Myocyte (in vitro differentiated cells): ENCODE results near the gene FLYWCH1. TPM values are rescaled to one million over a fixed set of nuclear protein-coding genes. Genes with fewer than 3 reads are reported as not detected.

ENCODE experiments used
- DNase-seq: peaks from one replicate; pipeline ENCODE4 v3.0.0-alpha.2; 2012; ENCODE audit warnings: low read depth
- total RNA-seq: library from RNA; depleted of rRNA; stranded (reverse); fragments of >200 nt; gene quantifications from 2 replicates; pipeline ENCODE4 v1.2.3, GENCODE V29; 2014

Gene FLYWCH1
- total RNA-seq, 1 donor from 2014 or later = 36.9 TPM

DNA sequence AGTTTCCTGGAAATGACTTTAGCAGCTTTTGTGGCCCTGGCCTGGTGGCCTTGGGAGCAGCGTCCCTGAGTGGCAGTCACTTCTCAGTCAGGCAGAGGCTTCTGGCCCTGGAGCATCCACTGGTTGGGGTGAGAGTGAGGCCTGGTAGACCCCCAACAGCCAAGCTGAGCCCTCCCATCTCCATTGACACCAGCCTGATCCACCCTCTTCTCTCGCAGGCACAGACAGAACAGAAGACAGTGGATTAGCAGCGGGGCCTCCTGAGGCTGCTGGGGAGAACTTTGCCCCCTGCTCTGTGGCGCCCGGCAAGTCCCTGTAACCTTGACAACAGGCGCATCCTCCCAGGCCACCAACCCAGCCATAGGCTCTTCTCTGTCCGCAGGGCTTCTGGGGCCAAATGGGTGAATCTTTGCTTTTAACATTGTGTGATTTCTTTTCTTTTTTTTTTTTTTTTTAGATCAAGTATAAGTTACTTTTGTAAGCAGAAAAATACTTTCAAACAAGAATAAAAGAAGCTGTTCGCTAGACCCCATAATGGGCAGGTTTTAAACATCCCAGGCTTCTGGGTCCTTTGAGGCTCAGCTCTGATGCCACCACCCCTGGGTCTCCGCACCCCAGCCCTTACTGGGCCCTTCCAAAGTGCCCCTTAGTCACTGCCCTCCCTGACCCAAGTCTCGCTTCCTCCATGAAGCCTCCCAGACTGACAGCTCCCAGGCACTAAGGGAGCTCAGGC is 12.7 kb upstream of the FLYWCH1 start:
- no peak for DNase-seq

DNA sequence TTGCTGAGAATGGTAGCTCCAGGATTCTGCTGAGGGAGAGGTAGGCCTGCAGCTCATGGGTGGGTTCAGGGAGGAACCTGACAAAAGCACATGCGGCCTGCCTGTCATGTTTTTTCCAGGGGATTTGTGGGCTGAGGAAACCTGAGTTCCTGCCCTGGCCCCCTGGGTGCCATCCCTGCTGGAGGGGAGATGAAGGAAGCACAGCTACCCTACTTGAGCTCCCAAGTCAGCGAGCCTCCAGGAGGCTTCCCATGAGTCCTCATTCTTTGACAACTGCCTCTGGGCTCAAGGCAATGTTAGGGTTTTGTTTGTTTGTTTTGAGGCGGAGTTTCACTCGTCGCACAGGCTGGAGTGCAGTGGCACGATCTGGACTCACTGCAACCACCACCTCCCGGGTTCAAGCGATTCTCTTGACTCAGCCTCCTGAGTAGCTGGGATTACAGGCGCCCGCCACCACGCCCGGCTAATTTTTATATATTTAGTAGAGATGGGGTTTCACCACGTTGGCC is 12.1 kb upstream of the FLYWCH1 start:
- DNase-seq = no peak

DNA sequence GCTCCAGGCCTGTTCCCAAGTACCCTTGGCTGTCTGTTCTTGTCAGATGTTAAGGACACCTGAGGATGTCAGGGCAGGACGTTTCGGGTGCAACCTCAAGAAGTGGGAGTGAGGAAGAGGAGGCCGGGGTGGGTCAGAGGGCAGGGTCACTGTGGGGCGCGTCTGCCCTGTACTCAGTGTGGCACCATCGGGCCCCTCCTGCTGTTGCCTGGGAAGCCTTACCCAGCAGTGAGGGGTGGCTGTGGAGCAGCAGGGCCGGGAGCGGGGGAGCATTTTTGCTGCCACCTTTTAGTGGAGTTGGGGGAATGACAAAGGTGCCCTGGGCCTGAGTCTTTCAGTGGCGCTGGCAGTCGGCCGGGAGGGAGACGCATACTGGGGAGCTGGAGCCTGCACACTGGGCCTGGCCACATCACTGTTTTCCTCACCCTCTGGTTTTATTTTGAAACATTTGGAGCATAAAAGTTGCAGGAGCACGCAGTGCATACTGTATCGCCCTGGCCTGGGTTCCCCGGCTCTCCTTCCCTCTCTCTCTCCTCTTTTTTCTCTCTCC is 11.1 kb upstream of the FLYWCH1 start:
- DNase-seq = no peak

DNA sequence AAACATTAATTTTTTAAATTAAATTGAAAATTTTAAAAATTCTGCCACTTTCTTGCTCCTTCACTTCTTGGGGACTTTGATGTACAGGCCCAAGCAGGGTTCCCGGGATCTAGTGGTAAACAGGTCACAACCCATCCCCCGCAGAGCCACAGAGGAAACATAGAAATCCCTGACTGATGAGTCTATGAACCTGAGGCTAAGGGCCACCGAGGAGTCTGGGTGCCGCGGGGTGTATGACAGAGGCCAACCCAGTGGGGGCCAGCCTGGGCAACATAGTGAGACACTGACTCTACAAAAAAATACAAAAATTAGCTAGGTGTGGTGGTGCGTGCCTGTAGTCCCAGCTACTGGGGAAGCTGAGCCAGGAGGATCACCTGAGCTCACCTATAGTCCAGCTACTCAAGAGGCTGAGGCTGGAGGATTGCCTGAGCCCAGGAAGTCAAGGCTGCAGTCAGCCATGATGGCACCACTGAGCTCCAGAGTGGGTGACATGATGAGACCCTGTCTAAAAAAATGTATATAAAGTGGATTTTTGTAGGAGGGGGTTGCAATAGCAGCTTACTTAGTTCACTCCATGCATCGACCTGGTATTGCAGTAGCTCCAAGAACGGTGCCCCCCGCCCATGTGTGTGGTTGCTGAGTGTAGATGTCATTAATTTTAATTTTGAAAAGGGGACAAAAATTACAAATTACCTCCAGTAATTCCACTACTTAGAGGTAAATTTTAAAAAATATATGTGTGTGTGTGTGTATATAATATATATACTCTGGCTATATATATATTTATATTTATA is 9.2 kb upstream of the FLYWCH1 start:
- DNase-seq = no peak

DNA sequence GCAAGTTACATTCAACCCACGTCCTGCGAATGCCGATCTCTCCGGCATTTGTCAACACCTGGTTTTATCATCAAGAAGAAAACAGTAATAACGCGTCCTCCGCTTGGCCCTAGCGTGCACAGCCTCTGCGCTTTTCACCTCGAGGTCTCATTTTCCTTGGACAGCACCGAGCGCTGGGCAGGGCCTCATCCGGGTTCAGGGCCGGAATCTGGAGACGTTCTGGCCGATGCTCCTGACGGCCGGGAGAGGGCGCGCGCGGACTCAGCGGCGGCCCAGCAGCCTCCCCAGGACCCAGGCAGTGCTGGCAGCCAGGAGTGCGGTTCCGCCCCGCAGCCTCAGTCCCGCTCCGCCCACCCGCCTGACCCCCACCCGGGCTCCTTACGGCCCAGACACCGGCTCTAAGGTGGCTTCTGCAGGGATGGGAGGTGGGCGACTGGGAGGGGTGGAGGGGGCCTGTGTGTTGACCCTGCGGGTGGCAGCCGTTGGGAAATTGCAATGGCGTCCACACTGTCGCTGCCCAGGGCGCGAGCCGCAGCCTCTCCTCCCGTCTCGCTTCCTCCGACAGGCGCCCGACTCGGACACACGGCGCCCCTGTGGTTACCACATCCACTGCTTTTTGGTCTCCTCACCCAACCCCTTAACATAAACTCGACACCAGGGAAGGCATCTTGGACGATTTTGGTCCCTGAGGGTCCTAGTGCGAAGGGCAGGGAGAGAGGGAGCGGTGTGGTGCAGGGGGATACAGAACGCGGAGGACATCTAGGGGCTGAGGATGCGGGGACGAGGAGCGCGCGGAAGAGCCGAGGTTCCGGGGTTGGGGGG is 7.4 kb upstream of the FLYWCH1 start:
- peak; percentile 89 for DNase-seq

DNA sequence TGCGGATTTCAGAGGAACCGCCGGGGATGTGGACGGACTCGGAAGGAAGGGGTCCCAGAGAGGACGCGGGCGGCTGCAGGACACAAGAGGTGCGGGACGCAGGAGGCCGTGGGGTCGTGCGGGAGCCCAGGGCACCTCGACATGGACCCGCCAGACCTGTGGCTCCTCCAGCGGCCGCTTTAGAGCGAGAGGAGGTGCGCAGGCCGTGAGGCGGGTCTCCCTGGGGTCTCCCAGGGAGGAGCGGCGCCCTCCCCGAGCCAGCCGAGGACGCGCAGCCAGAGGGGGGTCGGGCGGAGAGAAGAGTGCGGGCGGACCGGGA is 6.8 kb upstream of the FLYWCH1 start:
- no peak for DNase-seq

DNA sequence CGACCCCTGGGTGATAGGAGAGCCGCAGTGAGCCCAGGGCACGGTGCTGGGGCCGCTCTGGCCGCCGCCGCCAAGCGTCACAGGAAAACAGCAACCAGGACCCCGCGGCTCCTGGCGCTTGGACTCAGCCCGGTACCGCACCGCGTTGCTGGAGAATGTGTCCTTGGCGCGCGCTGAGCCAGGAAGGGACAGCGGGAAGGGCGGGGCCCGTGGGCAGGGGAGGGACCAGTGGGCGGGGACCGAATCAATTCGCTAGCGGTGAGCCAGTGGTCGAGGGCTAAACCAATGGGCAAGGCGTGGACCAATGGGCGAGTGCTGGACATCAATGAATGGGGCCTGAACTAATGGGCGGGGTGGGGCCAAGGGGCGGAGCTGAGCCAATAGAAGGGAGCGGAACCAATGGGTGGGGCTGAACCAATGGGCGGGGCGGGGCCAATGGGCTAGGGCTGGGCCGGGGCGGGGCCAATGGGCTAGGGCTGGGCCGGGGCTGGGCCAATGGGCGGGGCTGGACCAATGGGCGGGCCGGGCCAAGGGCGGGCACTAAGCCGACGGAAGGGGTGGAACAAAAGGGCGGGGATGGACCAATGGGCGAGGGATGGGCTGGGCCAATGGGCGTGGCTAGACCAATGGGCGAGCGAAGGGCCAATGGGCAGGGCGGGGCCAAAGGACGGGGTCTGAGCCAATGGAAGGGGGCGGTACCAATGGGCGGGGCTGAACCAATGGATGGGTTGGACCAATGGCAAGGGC is 6.3 kb upstream of the FLYWCH1 start:
- DNase-seq = peak; percentile 100

DNA sequence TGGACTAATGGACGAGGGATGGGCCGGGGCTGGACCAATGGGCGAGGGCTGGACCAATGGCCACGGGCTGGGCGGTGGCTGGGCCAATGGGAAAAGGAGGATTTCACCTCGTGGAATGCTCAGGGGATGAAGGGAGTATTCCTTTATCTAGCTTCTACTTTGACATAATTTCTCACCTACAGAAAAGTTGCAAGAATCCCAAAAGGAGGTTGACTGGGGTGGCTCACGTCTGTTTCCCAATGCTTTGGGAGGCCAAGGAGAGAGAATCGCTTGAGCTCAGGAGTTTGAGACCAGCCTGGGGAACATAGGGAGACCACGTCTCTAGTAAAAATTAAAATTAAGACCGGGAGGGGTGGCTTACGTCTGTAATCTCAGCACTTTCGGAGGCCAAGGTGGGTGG is 5.7 kb upstream of the FLYWCH1 start:
- no peak for DNase-seq

DNA sequence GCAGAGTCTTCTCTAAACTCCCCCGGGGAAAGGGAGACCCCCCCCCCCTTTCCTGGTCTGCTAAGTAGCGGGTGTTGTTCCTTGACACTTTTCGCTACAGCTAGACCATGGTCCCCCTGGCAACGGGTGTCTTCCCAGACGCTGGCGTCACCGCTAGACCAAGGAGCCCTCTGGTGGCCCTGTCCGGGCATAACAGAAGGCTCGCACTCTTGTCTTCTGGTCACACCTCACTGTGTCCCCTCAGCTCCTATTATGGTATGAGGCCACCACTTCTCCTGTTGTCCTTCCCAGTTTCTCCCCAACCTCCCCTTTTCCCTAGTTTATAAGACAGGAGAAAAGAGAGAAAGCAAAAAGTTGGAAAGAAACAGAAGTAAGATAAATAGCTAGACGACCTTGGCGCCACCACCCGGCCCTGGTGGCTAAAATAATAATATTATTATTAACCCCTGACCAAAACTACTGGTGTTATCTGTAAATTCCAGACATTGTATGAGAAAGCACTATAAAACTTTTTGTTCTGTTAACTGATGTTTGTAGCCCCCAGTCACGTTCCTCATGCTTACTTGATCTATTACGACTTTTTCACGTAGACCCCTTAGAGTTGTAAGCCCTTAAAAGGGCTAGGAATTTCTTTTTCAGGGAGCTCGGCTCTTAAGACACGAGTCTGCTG is 4.5 kb upstream of the FLYWCH1 start:
- DNase-seq = peak; percentile 60

DNA sequence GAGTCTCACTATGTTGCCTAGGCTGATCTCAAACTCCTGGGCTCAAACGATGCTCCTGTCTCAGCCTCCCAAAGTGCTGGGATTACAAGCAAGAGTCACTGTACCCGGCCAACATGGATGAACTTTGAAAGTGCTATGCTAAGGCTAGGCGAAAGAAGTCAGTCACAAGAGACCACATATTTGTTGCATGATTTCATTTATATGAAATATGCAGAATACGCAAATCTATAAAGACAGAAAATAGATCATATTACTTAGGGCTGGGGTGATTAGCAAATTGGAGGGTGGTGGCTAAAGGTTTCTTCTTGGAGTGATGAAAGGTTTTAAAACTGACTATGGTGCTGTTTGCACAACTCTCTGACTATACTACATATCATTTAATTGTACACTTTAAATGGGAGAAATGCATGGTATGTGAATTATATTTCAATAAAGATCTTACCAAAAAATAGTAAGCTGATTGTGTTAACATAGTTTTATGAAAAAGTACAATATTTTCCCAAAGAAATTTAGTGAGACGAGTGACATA is 1.2 kb upstream of the FLYWCH1 start:
- DNase-seq = no peak

DNA sequence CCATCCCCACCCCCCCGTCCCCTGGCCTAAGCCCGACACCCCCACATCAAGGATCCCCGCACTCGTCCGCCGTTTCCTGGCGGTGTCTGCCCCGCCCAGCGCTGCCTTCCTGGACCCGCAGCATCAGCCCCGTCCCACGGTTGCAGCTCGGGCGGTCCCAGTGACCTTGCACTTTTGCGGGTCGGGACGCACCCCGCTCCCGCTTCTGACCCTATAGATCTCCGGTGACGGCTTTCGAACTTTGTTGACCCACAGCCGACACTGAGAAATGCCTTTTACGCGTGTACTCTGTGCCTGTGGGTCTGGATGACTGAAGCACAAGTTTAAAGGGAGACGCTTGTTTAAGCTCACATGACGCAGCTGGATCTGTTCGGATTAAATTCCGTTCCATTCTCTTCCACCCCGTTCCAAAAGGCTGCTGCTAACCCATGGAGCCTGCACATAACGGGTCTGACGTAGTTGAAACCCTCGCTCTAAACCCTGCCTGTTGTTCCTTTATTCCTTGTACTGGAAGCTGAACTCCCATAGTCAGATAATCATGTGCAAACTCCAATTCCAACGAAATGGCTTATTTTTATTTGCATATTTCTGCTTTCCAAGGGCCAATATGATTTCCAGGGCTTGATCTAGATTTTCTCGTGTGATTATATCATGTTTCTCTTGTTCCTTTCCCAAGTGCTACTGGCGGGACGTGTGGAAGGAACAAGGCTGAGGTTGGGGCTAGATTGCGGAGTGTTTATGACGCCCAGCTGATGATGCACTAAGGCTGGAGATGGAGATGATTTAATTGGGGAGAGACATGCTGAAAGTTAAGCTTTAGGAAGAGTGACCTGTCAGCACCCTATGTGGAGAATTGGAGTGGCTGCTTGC is 834 bp downstream of the FLYWCH1 start:
- DNase-seq = peak; percentile 63

DNA sequence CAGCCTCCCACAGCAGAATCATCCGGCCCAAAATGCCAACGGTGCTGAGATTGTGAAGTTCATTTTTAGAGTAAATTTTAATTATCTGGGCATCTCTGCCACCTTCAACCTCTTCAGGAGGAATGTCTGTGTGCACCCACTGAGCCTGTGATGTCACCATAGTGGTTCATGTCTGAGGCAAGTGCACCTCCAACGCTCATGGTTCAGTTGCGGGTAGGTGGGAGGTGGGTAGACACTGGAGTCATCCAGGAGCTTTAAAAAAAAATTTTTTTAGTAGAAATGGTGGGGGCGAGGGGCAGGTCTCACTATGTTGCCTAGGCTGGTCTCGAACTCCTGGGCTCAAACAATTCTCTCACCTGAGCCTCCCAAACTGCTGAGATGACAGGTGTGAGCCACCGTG is 1.9 kb downstream of the FLYWCH1 start:
- no peak for DNase-seq

DNA sequence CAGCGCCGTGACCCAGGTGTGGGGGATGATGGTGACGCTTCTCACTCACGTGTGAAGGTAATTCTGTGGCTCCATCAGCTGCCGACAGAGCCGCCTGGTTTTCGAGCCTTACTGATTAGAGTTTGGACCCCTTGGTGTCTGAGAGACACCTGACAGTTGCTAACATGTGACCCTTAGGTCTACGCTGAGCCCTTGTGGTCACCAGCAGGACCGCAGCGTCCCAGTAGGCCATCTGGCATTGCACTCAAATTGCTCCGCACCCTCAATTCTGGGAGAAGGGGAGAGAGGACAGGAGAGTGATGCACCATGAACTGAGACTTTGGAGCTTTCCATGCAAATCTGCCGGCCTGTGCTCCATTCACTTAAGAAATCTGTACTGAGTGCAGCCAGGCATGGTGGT is 2.5 kb downstream of the FLYWCH1 start:
- DNase-seq = no peak

DNA sequence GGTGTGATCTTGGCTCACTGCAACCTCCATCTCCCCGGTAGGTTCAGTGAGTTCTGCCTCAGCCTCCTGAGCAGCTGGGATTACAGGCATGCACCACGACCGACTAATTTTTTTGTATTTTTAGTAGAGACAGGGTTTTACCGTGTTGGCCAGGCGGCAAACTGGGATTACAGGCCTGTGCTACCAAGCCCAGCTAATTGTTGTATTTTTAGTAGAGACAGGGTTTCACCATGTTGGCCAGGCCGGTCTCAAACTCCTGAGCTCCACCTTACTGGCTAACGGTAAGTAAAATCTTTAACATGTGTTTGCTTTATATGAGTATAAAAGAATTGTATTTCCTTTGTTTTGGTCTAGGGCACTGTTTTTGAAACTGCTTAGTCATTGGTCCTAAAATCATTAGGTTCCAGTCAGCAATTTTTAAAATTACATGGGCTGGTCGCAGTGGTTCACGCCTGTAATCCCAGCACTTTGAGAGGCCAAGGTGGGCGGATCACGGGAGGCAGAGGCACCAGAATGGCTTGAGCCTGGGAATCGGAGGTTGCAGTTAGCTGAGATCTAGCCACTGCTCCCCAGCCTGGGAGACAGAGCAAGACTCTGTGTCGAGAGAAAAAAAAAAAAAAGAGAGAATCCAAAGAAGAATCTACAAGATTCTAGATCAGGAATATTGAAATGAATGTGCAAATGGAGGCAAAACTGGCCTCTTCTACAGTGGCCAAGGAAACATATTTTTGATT is 3.6 kb downstream of the FLYWCH1 start:
- DNase-seq = no peak

DNA sequence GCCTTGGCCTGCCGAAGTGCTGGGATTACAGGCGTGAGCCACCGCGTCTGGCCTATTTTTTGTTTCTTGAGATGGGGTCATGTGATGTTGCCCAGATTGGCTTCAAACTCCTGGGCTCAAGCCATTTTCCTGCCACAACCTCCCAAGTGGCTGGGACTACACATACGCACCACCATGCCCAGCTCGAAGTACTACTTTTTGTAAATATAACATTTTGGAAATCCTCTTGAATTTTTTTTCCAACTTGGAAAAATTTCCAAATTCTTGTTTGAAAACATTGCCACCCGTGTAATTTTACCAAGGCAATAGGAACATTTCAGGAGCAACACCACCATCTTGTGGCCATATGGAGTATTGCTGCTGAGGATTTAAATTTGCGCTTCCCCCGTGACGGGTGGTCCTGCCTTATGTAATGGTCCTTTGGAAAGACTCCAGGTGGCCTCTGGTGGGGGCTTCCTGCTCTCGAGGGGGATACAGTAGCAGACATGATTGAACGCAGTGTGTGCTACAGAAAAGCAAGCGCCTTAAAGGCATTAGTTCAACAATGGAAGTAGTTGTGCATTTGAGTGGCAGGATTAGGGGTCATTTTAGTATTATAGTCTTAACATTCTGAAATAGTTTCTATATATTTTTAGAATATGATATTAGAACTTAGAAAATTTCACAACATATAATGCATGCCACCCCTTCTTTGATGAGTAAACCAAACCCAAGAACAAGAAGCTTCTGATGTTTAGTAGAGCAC is 8.0 kb downstream of the FLYWCH1 start:
- DNase-seq = peak; percentile 79

DNA sequence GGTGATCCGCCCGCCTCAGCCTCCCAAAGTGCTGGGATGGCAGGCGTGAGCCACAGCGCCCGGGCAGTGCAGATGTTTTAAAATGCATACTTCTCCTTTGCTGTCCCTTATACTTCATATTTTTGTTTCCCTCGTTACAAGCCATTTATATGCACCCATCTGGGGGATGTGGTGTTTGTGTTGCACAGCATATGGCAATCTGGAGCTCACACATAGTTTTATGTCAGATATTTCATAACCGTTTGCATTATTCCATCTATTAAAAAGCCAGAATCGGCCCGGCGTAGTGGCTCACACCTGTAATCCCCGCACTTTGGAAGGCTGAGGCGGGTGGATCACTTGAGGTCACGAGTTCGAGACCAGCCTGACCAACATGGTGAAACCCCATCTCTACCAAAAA is 11.8 kb downstream of the FLYWCH1 start:
- no peak for DNase-seq

DNA sequence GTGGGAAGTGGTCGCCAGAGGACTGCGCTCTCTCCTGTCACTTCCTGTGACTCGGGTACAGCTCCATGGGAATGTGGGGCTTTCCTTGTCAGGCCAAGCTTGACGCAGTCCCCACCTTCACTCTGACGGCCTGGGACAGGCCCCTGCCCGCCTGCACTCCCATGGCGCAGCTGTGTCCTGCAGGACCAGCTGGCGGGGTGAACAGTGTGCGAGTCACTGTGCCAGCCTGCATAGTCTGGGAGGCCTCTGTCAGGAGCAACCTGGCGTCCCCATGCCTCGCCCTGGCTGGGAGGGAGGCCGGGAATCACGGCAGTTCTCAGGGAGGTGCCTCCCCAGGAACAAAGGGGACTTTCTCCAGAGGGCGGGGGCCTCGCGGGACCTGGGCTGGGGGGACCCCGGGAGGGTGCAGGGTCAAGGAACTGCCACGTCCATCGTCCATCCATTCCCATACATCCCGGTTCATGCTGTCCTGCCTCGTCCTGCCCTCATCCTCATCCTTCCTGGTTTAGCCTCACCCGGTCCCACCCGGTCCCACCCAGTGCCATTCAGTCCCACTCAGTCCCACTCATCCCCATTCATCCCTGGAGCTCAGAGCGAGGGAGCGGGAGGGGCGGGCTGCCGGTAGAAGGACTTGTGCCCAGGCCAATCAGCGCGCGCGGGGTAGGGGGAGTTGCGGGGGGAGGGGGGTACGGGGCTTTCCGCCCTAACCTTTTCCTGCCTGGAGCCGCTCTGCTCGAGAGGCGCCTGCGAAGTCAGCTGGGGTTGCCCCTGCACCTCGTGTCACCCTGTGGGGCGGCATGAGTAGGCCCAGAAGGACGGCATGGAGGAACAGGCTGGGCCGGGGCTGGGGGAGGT is 13.4 kb downstream of the FLYWCH1 start:
- peak; percentile 64 for DNase-seq
